Panc1 (cell line): Measurements from ENCODE around the gene PRKG1. TPM values are rescaled to one million over a fixed set of nuclear protein-coding genes. Genes with fewer than 3 reads are reported as not detected.
A peak's percentile ranks its signal among the peaks of the same experiment; 100 is the strongest.

Experiments used
- ATAC-seq: fragments of 200-7000 bp; cut with Tn5 transposase; 2 replicates; pipeline ENCODE4 v1.9.1; 2020; ENCODE audit warnings: mild to moderate bottlenecking, moderate library complexity
- BruUV-seq: library from RNA; stranded (reverse); fragments of 400-500 nt; replicated peaks from 2 replicates; lab custom pipeline; 2021; lab: Mats Ljungman, UMichigan
- CTCF ChIA-PET: fragments of 300-600 bp; sonication (Branson Sonifier 250); formaldehyde crosslinking; loops from one replicate; lab custom pipeline; 2022; ENCODE audit warnings: antibody characterized with exemption; lab: Charles Lee
- POLR2A ChIA-PET: fragments of 300-600 bp; sonication (Branson Sonifier 250); formaldehyde crosslinking; loops from one replicate; lab custom pipeline; 2022; ENCODE audit warnings: antibody characterized with exemption; lab: Charles Lee
- DNase-seq: peaks from one replicate; pipeline ENCODE4 v3.0.0-alpha.2; 2010; ENCODE audit warnings: low read depth, low spot score
- H3K27ac ChIP-seq: 2 replicates; pipeline ENCODE4 v1.5.1; 2011; ENCODE audit warnings: mild to moderate bottlenecking, low read length, inconsistent platforms
- H3K27me3 ChIP-seq: fragments of 200-500 bp; sonication (Bioruptor generic); 2 replicates; pipeline ENCODE4 v1.6.0; 2014; ENCODE audit warnings: low read length, inconsistent platforms; ENCODE audit not compliant: control insufficient read depth, insufficient read depth
- H3K36me3 ChIP-seq: fragments of 200-500 bp; sonication (Bioruptor generic); 2 replicates; pipeline ENCODE4 v1.5.1; 2014; ENCODE audit warnings: inconsistent platforms, mild to moderate bottlenecking, low read length, moderate library complexity; ENCODE audit not compliant: control insufficient read depth, insufficient read depth
- H3K4me1 ChIP-seq: 2 replicates; pipeline ENCODE4 v1.5.1; 2011; ENCODE audit warnings: inconsistent platforms, mild to moderate bottlenecking, low read length, moderate library complexity; ENCODE audit not compliant: control insufficient read depth, insufficient read depth
- H3K4me3 ChIP-seq, 2 experiments: 2 replicates each; pipeline ENCODE4 v1.5.1; 2011 to 2012; ENCODE audit warnings: low read depth in 2 of 2, low read length in 2 of 2, mild to moderate bottlenecking in 2 of 2, inconsistent platforms in 1 of 2, moderate library complexity in 1 of 2
- H3K9me3 ChIP-seq: fragments of 200-500 bp; sonication (Bioruptor generic); 2 replicates; pipeline ENCODE4 v1.5.1; 2014; ENCODE audit warnings: low read depth, mild to moderate bottlenecking, inconsistent platforms, low read length, moderate library complexity; ENCODE audit not compliant: control insufficient read depth, insufficient read depth
- CTCF ChIP-seq: fragments of 450-650 bp; IDR thresholded peaks from 2 replicates; pipeline ENCODE4 v1.5.1; 2017; ENCODE audit warnings: mild to moderate bottlenecking
- POLR2AphosphoS5 ChIP-seq: IDR thresholded peaks from 2 replicates; pipeline ENCODE4 v1.6.1; 2012; ENCODE audit warnings: mild to moderate bottlenecking, low read depth, low read length, moderate library complexity
- REST ChIP-seq, 2 experiments: IDR thresholded peaks; 2 replicates each; pipeline ENCODE4 v1.6.1; 2011 to 2012; ENCODE audit warnings: low read depth in 2 of 2, control low read depth in 1 of 2, low read length in 1 of 2, mild to moderate bottlenecking in 1 of 2, moderate library complexity in 1 of 2; ENCODE audit not compliant: insufficient read depth in 1 of 2
- SIN3A ChIP-seq: IDR thresholded peaks from 2 replicates; pipeline ENCODE4 v1.6.1; 2012; ENCODE audit warnings: low read depth, mild to moderate bottlenecking, low read length, moderate library complexity, borderline replicate concordance; ENCODE audit not compliant: insufficient read depth
- TCF7L2 ChIP-seq: IDR thresholded peaks from 2 replicates; pipeline ENCODE4 v1.6.1; 2011; ENCODE audit warnings: mild to moderate bottlenecking, low read depth, low read length, inconsistent platforms
- in situ Hi-C: cut with HindIII; loops from 2 replicates; pipeline ENCODE4 v1.10.0; 2016; ENCODE audit warnings: low sequenced_read_pairs, low pct_unique_long_range_greater_than_20kb
- intact Hi-C: fragments of 100-400 bp; cut with micrococcal nuclease; formaldehyde crosslinking; loops from one replicate; pipeline ENCODE4 v1.10.0; 2022; ENCODE audit not compliant: unreplicated experiment
- total RNA-seq: library from RNA; stranded (reverse); gene quantifications from one replicate; pipeline ENCODE4 v1.2.1, GENCODE V29; 2021; ENCODE audit not compliant: unreplicated experiment

The PRKG1 gene
- total RNA-seq, 1 experiment from 2014 or later: 0.92 TPM

GRCh38 chr10:51878695-51879094, 804.4 kb downstream of the PRKG1 start:
- intact Hi-C loops (no loop called here), in situ Hi-C loops (no loop called here)
- no peak overlapping the region for H3K4me3 ChIP-seq
- no peaks in the 10 kb centered on the region for H3K36me3 ChIP-seq
- H3K4me1 ChIP-seq: no peaks in the 10 kb centered on the region
- BruUV-seq: no TSS peak
- ChIA-PET CTCF (no interaction called here), POLR2A (no interaction called here)
- ATAC-seq (no peak), DNase-seq (no peak)
- no peak for TF ChIP-seq CTCF
- TF ChIP-seq REST (IDR thresholded peaks at IDR 0.05; ENCODE audit: insufficient read depth in 1 of 2, low read depth in 2 of 2, low read length in 1 of 2): no peak
- TF ChIP-seq TCF7L2: no peak
- no peak for TF ChIP-seq SIN3A
- TF ChIP-seq POLR2AphosphoS5: no peak
- H3K9me3 ChIP-seq: no peaks in the 10 kb centered on the region
- H3K27me3 ChIP-seq: no peaks in the 10 kb centered on the region
- no peak overlapping the region for H3K27ac ChIP-seq

- Histone ChIP-seq H3K27me3 (no peaks in the 10 kb centered on the region), H3K27ac (no peak overlapping the region), H3K4me1 (no peaks in the 10 kb centered on the region), H3K36me3 (no peaks in the 10 kb centered on the region), H3K4me3 (no peak overlapping the region), H3K9me3 (no peaks in the 10 kb centered on the region)
- intact Hi-C loops: no loop called here
- ATAC-seq: peak; percentile 65; the same call in 1 of the 2 replicates
- BruUV-seq: no TSS peak
- TF ChIP-seq SIN3A (no peak), CTCF (no peak), POLR2AphosphoS5 (no peak), REST (IDR thresholded peaks at IDR 0.05; ENCODE audit: insufficient read depth in 1 of 2, low read depth in 2 of 2, low read length in 1 of 2) (no peak), TCF7L2 (no peak)
- ChIA-PET POLR2A (no interaction called here), CTCF (no interaction called here)
- in situ Hi-C loops: no loop called here
- no peak for DNase-seq
Observed at GRCh38 chr10:51879238-51879637, 805.0 kb downstream of the PRKG1 start.
